GM12878 (cell line): ENCODE results near the gene TMED1.

Experiments used
- BMI1 ChIP-seq: fragments of 450-650 bp; IDR thresholded peaks from 2 replicates; pipeline ENCODE4 v1.6.1; 2016; ENCODE audit warnings: mild to moderate bottlenecking, moderate library complexity, borderline replicate concordance
- CBFB ChIP-seq: IDR thresholded peaks from 2 replicates; pipeline ENCODE4 v1.6.1; 2016; ENCODE audit warnings: antibody characterized with exemption, low read depth
- CEBPB ChIP-seq, 2 experiments: fragments of 150-350 bp in 1 of 2; IDR thresholded peaks; 2 replicates each; pipeline ENCODE4 v1.6.1; 2012 to 2014; ENCODE audit warnings: low read depth in 2 of 2, low read length in 2 of 2, borderline replicate concordance in 1 of 2, inconsistent platforms in 1 of 2
- CEBPZ ChIP-seq: fragments of 150-350 bp; IDR thresholded peaks from 2 replicates; pipeline ENCODE4 v1.6.1; 2016; ENCODE audit warnings: low read depth, low read length
- CTCF ChIP-seq, 3 experiments: IDR thresholded peaks in 2 of 3; conservative IDR thresholded peaks in 1 of 3; 2 replicates each; pipeline ENCODE4 v1.5.1; 2011; ENCODE audit warnings: low read depth in 3 of 3, low read length in 3 of 3, mild to moderate bottlenecking in 3 of 3, control low read depth in 2 of 3, moderate library complexity in 2 of 3, inconsistent platforms in 1 of 3, mixed read lengths in 1 of 3; ENCODE audit not compliant: control insufficient read depth in 2 of 3, insufficient read depth in 1 of 3; ENCODE audit errors: extremely low read depth in 1 of 3
- HDAC2 ChIP-seq: fragments of 200-600 bp; sonication (generic); IDR thresholded peaks from 2 replicates; pipeline ENCODE4 v1.6.1; 2017
- HDAC6 ChIP-seq: fragments of 200-600 bp; sonication (generic); IDR thresholded peaks from one replicate; pipeline ENCODE4 v1.8.0; 2017; ENCODE audit warnings: antibody characterized with exemption; ENCODE audit not compliant: unreplicated experiment
- KDM1A ChIP-seq: fragments of 200-600 bp; sonication (generic); IDR thresholded peaks from 2 replicates; pipeline ENCODE4 v1.6.1; 2016; ENCODE audit warnings: borderline replicate concordance
- MYC ChIP-seq: IDR thresholded peaks from 2 replicates; pipeline ENCODE4 v1.6.1; 2011; ENCODE audit warnings: mild to moderate bottlenecking, low read length, moderate library complexity, inconsistent platforms; ENCODE audit not compliant: insufficient read depth, insufficient replicate concordance, insufficient read length, severe bottlenecking
- POLR2A ChIP-seq: IDR thresholded peaks from 2 replicates; pipeline ENCODE4 v1.6.1; 2011; ENCODE audit warnings: low read depth, mild to moderate bottlenecking, low read length
- REST ChIP-seq: IDR thresholded peaks from 2 replicates; pipeline ENCODE4 v1.6.1; 2012; ENCODE audit warnings: mild to moderate bottlenecking, low read depth, low read length
- SREBF2 ChIP-seq: IDR thresholded peaks from 2 replicates; pipeline ENCODE4 v1.6.1; 2012; ENCODE audit warnings: mild to moderate bottlenecking, low read length
- TAF1 ChIP-seq: IDR thresholded peaks from 2 replicates; pipeline ENCODE4 v1.6.1; 2011; ENCODE audit warnings: mild to moderate bottlenecking, low read depth, low read length, borderline replicate concordance
- ZBTB33 ChIP-seq: fragments of 450-650 bp; IDR thresholded peaks from 2 replicates; pipeline ENCODE4 v1.6.1; 2017; ENCODE audit warnings: mild to moderate bottlenecking

GRCh38 chr19:10872546-10873107 lies 36.6 kb upstream of the TMED1 start:
- TF ChIP-seq POLR2A (no peak), CEBPZ (no peak), TAF1 (no peak), CTCF (IDR thresholded peaks at IDR 0.05 in 2 of 3, conservative IDR thresholded peaks at IDR 0.05 in 1 of 3; ENCODE audit: control insufficient read depth in 2 of 3, extremely low read depth in 1 of 3, insufficient read depth in 1 of 3, low read depth in 3 of 3, low read length in 3 of 3) (no peak), BMI1 (no peak), REST (no peak), HDAC2 (no peak), CEBPB (IDR thresholded peaks at IDR 0.05; ENCODE audit: borderline replicate concordance in 1 of 2, low read depth in 2 of 2, low read length in 2 of 2) (no peak), SREBF2 (no peak), KDM1A (no peak), ZBTB33 (no peak), MYC (peak; percentile 6), HDAC6 (no peak), CBFB (no peak)
